ENCODE data around the gene GPHA2.

The GPHA2 gene

DNA sequence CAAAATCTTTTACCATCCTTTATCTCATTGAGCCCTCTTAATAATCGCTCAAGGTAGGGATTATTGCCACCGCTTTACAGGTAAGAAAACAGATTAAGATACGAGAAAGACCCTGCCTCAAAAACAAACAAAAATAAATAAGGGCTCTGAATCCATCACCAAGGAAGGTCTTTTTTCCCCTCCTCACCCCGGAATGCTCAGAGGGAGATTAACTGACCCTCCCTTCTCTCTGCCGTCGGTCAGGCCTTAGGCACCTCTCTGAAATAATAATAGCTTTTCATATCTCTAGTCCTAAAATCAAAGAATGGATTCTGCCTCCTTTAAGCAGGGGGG, 18.1 kb downstream of the GPHA2 start:
- DNase-seq (ENCODE audit: extremely low read depth, low read depth): no peak
- TF ChIP-seq, protein P1, sequence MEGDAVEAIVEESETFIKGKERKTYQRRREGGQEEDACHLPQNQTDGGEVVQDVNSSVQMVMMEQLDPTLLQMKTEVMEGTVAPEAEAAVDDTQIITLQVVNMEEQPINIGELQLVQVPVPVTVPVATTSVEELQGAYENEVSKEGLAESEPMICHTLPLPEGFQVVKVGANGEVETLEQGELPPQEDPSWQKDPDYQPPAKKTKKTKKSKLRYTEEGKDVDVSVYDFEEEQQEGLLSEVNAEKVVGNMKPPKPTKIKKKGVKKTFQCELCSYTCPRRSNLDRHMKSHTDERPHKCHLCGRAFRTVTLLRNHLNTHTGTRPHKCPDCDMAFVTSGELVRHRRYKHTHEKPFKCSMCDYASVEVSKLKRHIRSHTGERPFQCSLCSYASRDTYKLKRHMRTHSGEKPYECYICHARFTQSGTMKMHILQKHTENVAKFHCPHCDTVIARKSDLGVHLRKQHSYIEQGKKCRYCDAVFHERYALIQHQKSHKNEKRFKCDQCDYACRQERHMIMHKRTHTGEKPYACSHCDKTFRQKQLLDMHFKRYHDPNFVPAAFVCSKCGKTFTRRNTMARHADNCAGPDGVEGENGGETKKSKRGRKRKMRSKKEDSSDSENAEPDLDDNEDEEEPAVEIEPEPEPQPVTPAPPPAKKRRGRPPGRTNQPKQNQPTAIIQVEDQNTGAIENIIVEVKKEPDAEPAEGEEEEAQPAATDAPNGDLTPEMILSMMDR (IDR thresholded peaks at IDR 0.05; ENCODE audit: low read depth, low read length, missing control alignments): no peak

DNA sequence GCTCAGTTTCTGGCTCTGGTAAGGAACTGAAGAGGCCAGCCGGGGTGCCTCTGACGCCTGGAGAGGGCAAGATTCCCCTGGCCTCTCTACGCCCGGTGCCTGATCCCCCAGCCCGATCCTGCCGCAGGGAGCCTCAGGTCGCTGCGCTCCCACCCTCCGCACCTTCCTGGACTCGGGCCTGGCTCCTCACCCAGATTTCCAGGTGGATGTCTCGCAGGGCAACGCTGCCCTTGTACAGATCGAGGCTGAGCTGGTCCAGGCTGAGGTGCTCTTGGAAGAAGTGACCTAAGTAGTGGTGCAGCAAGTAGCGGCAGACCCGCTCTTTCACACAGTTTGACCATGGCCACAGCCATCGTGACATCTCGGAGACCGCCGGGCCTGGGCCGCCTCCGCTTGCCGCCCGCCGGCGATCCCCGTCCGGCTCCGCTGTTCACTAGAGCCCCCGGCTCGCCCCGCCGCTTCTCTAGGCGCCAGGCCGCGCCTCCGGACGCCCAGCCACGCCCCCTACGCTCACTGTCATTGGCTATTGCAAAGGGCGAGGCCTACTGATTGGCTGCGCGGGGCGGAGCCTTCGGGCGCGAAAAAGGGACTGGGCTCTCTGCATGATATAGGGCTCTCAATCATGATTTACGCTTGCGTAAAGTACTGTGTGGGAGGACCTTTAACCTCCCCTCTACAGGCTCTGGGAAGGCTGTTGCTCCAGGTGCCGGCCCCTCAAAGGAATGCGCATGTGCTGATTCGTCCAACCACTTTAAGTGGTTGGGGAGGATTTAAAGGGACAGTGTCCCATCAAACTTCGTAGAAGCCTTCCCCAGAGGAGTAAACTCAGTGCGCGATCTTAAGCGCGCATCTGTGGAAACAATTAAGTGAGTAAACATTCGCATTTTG, 18.7 kb downstream of the GPHA2 start, which contains the start of gene ATG2A:
Gene ATG2A, minus strand, starts transcription at position 435 of the 888 bp plus-strand sequence. Its CDS starts 74 bp downstream, at position 361.
- peak within 1 kb of the TSS; percentile 95 for H3K4me3 ChIP-seq (replicated peaks; ENCODE audit: low read depth, low read length)
- TF ChIP-seq, protein P1 (IDR thresholded peaks at IDR 0.05; ENCODE audit: low read depth, low read length, missing control alignments): no peak
- peak; percentile 100 for DNase-seq (ENCODE audit: extremely low read depth, low read depth)

More for the DNA sequence above, 18.1 kb downstream of the GPHA2 start:
- H3K4me3 ChIP-seq (replicated peaks; ENCODE audit: low read depth, low read length): peak overlapping the region; percentile 95

DNA sequence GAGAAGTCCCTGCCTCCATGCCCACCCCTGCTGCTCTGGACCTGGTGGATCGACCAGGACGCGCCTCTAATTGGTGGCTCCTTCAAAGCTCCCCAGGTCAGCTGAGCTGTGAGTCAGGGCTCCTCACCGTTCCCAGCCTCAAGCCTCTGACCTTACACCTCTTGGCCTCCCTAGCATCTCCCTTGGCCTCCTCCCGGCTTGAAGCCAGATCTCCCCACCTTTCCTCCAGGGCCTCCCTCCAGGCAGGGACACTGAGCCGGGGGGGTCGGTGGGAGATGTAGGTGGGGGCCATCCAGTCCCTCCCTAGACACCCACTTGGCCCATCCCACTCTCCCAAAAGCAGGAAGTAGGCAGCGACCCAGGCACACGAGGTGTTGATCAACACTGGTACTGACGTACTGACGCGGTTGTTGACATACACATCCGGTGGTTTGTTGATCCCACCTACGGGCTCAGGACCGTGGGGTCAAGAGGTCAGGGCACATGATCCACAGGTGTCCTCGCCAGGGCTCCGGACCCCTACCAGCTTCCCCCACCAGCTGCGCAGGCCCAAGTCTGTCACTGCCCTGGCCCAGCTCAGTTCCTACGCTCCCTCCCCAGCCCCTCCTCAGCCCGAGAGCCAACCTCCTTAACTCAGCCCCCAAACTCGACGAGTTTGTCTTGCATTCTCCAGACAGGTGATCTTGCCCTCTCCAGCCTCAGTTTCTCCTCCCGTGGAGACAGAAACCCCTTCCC, 19.5 kb downstream of the GPHA2 start:
- TF ChIP-seq, protein P1 (IDR thresholded peaks at IDR 0.05; ENCODE audit: low read depth, low read length, missing control alignments): no peak
- peak; percentile 30 for DNase-seq (ENCODE audit: extremely low read depth, low read depth)
- peak overlapping the region; percentile 95 for H3K4me3 ChIP-seq (replicated peaks; ENCODE audit: low read depth, low read length)

DNA sequence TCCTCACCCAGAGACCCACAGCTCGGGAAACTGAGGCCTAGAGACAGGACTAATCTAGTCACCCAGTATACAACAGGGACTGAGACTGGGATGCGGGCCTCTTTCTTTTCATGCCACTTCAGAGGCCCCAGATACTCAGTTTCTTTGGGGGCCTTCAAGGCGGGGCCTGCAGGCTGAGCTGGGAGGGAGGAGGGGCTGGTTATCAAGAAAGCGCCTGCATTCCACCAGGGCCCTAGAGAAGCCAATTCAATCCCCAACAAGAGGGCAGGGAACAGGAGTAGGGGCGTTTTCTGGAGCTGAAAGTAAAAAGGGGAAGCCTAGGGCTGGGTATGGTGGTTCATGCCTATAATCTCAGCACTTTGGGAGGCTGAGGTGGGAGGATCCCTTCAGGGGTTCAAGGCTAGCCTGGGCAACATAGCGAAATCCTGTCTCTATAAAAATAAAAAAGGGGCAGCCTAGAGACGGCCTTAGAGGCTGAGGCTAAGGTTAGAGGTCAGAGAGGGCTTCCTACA, 20.3 kb downstream of the GPHA2 start:
- peak overlapping the region; percentile 95 for H3K4me3 ChIP-seq (replicated peaks; ENCODE audit: low read depth, low read length)
- TF ChIP-seq, protein P1 (IDR thresholded peaks at IDR 0.05; ENCODE audit: low read depth, low read length, missing control alignments): no peak
- no peak for DNase-seq (ENCODE audit: extremely low read depth, low read depth)

DNA sequence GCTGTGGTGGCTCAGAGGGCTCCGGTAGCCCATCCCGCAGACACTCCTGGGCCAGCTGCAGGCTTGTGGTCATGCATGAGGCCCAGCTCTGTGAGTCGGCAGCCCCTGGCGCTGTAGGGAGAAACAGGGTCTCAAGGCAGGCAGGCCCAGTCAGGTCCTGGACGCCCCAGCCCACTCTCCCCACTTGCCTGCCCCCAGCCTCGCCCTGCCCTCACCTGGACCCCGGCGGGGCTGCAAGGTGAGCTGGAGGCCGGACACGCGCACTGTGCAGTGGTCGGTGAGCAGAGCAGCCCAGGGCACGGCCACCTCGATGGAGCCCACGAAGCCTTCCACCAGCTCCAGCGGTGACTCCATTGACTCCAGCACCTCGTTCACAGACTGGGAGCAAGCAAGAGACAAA, 21.6 kb downstream of the GPHA2 start:
- TF ChIP-seq, protein P1 (IDR thresholded peaks at IDR 0.05; ENCODE audit: low read depth, low read length, missing control alignments): no peak
- no peak for DNase-seq (ENCODE audit: extremely low read depth, low read depth)
- H3K4me3 ChIP-seq (replicated peaks; ENCODE audit: low read depth, low read length): no peak overlapping the region

DNA sequence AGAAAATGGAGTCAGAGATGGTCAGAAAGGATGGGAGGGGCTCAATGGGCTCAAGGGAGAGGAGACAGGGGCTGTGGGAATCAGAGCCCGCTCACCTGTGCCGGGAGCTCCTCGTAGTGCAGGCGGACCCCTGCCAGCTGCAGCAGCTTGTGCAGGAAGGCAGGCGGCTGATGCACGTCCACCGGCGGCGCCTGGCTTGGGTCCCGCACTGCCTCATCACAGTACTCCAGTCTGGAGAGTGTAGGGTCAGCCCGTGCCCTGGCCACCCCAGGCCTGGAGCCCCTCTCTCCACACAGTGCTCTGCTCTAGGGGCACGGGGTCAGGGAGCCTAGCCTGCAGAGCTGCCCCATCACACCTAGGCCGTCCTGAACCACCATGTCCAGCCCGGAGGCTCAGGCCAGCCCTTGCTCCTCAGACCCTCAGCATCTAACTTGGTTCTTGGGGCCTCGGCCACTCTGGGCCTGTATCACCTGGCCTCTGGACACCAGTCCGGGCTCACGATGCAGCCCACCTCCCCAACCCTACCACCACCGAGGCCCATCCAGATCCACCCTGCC, 22.4 kb downstream of the GPHA2 start:
- TF ChIP-seq, protein P1 (IDR thresholded peaks at IDR 0.05; ENCODE audit: low read depth, low read length, missing control alignments): no peak
- no peak for DNase-seq (ENCODE audit: extremely low read depth, low read depth)
- no peak overlapping the region for H3K4me3 ChIP-seq (replicated peaks; ENCODE audit: low read depth, low read length)

Data from HFF-Myc (cell line).